Tongue (tissue), 2 donors: ENCODE measurements around the gene SPEM1. TPM values are rescaled to one million over a fixed set of nuclear protein-coding genes. Genes with fewer than 3 reads are reported as not detected.
"Not testable (repeated sequence)": the region's sequence is repeated elsewhere in the genome, so short reads cannot be mapped to it uniquely, and the experiment has no call there.

Source experiments
- DNase-seq: peaks from one replicate; pipeline ENCODE4 v3.0.0-alpha.2; 2015
- total RNA-seq: library from RNA; depleted of rRNA; stranded (reverse); fragments of >200 nt; gene quantifications from one replicate; pipeline ENCODE4 v1.2.3, GENCODE V29; 2014

The SPEM1 gene
- total RNA-seq, 1 donor from 2014 or later, result not detected

DNA sequence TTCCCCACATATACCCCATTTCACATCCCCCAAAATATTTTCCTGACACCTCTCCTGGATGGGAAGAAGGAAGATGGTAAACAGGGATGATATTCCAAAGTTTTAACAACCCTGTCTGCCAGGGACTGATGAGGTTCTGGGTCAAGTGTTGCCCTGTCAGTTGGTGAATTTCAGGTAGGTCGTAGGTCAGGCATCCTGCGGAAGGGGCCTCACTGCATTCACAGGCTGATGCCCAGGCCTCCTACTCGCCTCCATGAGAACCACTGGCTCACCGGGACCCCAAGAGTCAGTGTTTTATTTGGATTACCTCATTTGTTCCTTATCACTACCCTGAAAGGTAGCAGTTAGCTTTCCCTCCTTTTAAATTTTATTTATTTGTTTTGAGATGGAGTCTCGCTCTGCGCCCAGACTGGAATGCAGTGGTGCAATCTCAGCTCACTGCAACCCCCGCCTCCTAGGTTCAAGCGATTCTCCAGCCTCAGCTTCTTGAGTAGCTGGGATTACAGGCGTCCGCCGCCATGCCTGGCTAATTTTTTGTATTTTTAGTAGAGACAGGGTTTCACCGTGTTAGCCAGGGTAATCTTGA, 48.8 kb downstream of the SPEM1 start:
- no peak for DNase-seq

DNA sequence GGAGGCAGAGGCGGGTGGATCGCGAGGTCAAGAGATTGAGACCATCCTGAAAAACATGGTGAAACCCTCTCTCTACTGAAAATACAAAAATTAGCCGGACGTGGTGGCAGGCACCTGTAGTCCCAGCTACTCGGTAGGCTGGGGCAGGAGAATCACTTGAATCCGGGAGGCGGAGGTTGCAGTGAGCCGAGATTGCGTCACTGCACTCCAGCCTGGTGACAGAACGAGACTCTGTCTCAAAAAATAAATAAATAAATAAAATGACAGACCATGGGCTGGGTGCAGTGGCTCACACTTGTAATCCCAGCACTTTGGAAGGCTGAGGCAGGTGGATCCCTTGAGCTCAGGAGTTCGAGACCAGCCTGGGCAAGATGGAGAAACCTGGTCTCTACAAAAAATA, 49.7 kb downstream of the SPEM1 start:
- DNase-seq, result not testable (repeated sequence)

DNA sequence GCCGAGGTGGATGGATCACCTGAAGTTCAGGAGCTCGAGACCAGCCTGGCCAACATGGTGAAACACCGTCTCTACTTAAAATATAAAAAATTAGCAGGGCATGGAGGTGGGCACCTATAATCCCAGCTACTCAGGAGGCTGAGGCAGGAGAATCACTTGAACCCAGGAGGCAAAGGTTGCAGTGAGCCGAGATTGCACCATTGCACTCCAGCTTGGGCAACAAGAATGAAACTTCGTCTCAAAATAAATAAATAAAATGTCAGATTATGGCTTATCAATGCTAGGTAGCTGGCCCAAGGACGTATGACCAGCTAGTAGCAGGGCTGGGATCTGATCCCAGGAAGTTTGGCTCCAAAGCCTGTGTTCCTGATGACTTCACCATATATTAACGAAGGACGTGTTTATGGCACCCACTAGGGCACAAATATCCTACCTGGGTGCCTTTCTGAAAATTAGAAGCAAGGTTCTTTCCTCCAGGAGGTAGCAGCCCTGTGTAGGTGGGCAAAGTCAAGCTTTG, 50.4 kb downstream of the SPEM1 start:
- DNase-seq, result not testable (repeated sequence)

Other genes with a start within 250 kb of the SPEM1 start
- gene ASGR1, start 241.0 kb upstream of the SPEM1 start, total RNA-seq, result 0.21 TPM
- gene DLG4, start 200.5 kb upstream of the SPEM1 start, total RNA-seq, result 11.1 TPM
- gene ACADVL, start 200.4 kb upstream of the SPEM1 start, total RNA-seq, result 260 TPM
- 53.7 TPM for gene DVL2, start 185.8 kb upstream of the SPEM1 start, total RNA-seq
- 22.3 TPM for gene PHF23, start 180.9 kb upstream of the SPEM1 start, total RNA-seq
- gene GABARAP, start 177.9 kb upstream of the SPEM1 start, total RNA-seq, result 283 TPM
- gene CTDNEP1, start 168.6 kb upstream of the SPEM1 start, total RNA-seq, result 63.6 TPM
- gene ELP5, start 168.1 kb upstream of the SPEM1 start, total RNA-seq, result 43.2 TPM
- gene CLDN7, start 157.8 kb upstream of the SPEM1 start, total RNA-seq, result 22.2 TPM
- gene SLC2A4, start 138.6 kb upstream of the SPEM1 start, total RNA-seq, result 75.2 TPM
- gene YBX2, start 125.7 kb upstream of the SPEM1 start, total RNA-seq, result 0.51 TPM
- gene EIF5A, start 112.7 kb upstream of the SPEM1 start, total RNA-seq, result 212 TPM
- gene GPS2, start 105.0 kb upstream of the SPEM1 start, total RNA-seq, result 35.3 TPM
- gene NEURL4, start 91.0 kb upstream of the SPEM1 start, total RNA-seq, result 22.5 TPM
- gene ACAP1, start 83.8 kb upstream of the SPEM1 start, total RNA-seq, result 1.7 TPM
- gene KCTD11, start 68.2 kb upstream of the SPEM1 start, total RNA-seq, result 3.4 TPM
- not detected for gene TMEM95, start 65.2 kb upstream of the SPEM1 start, total RNA-seq
- gene TNK1, start 39.2 kb upstream of the SPEM1 start, total RNA-seq, result 2.1 TPM
- 9.4 TPM for gene PLSCR3, start 25.8 kb upstream of the SPEM1 start, total RNA-seq
- gene TMEM256, start 16.2 kb upstream of the SPEM1 start, total RNA-seq, result 69.0 TPM
- gene NLGN2, start 12.5 kb upstream of the SPEM1 start, total RNA-seq, result 9.3 TPM
- gene SPEM2, start 5.3 kb downstream of the SPEM1 start, total RNA-seq, result not detected
- not detected for gene SPEM3, start 8.5 kb downstream of the SPEM1 start, total RNA-seq
- gene TMEM102, start 15.1 kb downstream of the SPEM1 start, total RNA-seq, result 2.4 TPM
- 5.4 TPM for gene FGF11, start 19.2 kb downstream of the SPEM1 start, total RNA-seq
- gene CHRNB1, start 24.7 kb downstream of the SPEM1 start, total RNA-seq, result 27.9 TPM
- gene ZBTB4, start 59.3 kb downstream of the SPEM1 start, total RNA-seq, result 22.9 TPM
- not detected for gene SLC35G6, start 61.1 kb downstream of the SPEM1 start, total RNA-seq
- 71.4 TPM for gene POLR2A, start 64.0 kb downstream of the SPEM1 start, total RNA-seq
- gene TNFSF12, start 128.7 kb downstream of the SPEM1 start, total RNA-seq, result 18.0 TPM
- 6.6 TPM for gene TNFSF13, start 138.4 kb downstream of the SPEM1 start, total RNA-seq
- gene SENP3, start 141.6 kb downstream of the SPEM1 start, total RNA-seq, result 36.8 TPM
- 2.4 TPM for gene CD68, start 159.3 kb downstream of the SPEM1 start, total RNA-seq
- 27.4 TPM for gene MPDU1, start 163.5 kb downstream of the SPEM1 start, total RNA-seq
- gene SOX15, start 169.8 kb downstream of the SPEM1 start, total RNA-seq, result 9.6 TPM
- gene FXR2, start 194.6 kb downstream of the SPEM1 start, total RNA-seq, result 47.8 TPM
- 33.2 TPM for gene SAT2, start 207.5 kb downstream of the SPEM1 start, total RNA-seq
- not detected for gene SHBG, start 209.8 kb downstream of the SPEM1 start, total RNA-seq
- gene ATP1B2, start 230.6 kb downstream of the SPEM1 start, total RNA-seq, result 0.92 TPM